GM12864 (cell line): ENCODE data around the gene TBC1D14.

Source experiments
- DNase-seq: peaks from one replicate; pipeline ENCODE4 v3.0.0-alpha.2; 2011; ENCODE audit warnings: low read depth
- H3K4me3 ChIP-seq: 2 replicates; pipeline ENCODE4 v1.5.1; 2011; ENCODE audit warnings: mild to moderate bottlenecking, low read depth, low read length, control low read depth
- CTCF ChIP-seq: IDR thresholded peaks from 2 replicates; pipeline ENCODE4 v1.5.1; 2011; ENCODE audit warnings: low read depth, mild to moderate bottlenecking, moderate library complexity, low read length, control low read depth, inconsistent platforms; ENCODE audit errors: missing control alignments

Gene TBC1D14

GRCh38 chr4:7032596-7032995 lies 123.0 kb downstream of the TBC1D14 start:
- no peak for DNase-seq
- no peak for TF ChIP-seq CTCF
- no peak overlapping the region for H3K4me3 ChIP-seq

- no peak for DNase-seq
- no peak overlapping the region for H3K4me3 ChIP-seq
- no peak for TF ChIP-seq CTCF
Observed at GRCh38 chr4:7034262-7035081, 124.8 kb downstream of the TBC1D14 start.

- no peak for TF ChIP-seq CTCF
- H3K4me3 ChIP-seq: no peak overlapping the region
- no peak for DNase-seq
Observed at GRCh38 chr4:7037425-7037824, 127.8 kb downstream of the TBC1D14 start.

- TF ChIP-seq CTCF: no peak
- no peak for DNase-seq
- no peak overlapping the region for H3K4me3 ChIP-seq
Observed at GRCh38 chr4:7040765-7041164, 131.1 kb downstream of the TBC1D14 start.

GRCh38 chr4:7041246-7041645 lies 131.6 kb downstream of the TBC1D14 start:
- no peak for DNase-seq
- no peak for TF ChIP-seq CTCF
- H3K4me3 ChIP-seq: no peak overlapping the region

- DNase-seq: no peak
- H3K4me3 ChIP-seq: peak overlapping the region; percentile 63
- no peak for TF ChIP-seq CTCF
Observed at GRCh38 chr4:7041801-7042502, 132.3 kb downstream of the TBC1D14 start.
